Measurements from ENCODE around the gene MRPS5.

DNA sequence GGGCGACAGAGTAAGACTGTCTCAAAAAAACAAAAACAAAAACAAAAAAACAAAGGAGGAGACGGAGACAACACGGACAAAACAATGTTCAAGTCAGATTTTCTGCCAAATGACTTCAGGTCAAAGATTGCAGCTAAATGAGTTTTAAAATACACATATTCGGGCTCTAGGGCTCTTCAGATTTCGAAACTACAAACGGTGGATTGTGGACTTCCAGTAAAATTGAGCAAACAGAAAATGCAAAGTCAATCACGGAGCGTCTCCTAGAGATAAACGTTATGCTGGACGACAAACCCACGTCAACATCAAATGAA lies 558 bp downstream of the MRPS5 start:
- TF ChIP-seq, protein P1, sequence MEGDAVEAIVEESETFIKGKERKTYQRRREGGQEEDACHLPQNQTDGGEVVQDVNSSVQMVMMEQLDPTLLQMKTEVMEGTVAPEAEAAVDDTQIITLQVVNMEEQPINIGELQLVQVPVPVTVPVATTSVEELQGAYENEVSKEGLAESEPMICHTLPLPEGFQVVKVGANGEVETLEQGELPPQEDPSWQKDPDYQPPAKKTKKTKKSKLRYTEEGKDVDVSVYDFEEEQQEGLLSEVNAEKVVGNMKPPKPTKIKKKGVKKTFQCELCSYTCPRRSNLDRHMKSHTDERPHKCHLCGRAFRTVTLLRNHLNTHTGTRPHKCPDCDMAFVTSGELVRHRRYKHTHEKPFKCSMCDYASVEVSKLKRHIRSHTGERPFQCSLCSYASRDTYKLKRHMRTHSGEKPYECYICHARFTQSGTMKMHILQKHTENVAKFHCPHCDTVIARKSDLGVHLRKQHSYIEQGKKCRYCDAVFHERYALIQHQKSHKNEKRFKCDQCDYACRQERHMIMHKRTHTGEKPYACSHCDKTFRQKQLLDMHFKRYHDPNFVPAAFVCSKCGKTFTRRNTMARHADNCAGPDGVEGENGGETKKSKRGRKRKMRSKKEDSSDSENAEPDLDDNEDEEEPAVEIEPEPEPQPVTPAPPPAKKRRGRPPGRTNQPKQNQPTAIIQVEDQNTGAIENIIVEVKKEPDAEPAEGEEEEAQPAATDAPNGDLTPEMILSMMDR (IDR thresholded peaks at IDR 0.05; ENCODE audit: low read depth, low read length, missing input control): no peak
- TF ChIP-seq RAD21 (IDR thresholded peaks at IDR 0.05): no peak
- TF ChIP-seq EGR1 (IDR thresholded peaks at IDR 0.05; ENCODE audit: low read depth in 2 of 2): no peak
- TF ChIP-seq, protein P2, sequence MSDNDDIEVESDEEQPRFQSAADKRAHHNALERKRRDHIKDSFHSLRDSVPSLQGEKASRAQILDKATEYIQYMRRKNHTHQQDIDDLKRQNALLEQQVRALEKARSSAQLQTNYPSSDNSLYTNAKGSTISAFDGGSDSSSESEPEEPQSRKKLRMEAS (IDR thresholded peaks at IDR 0.05): peak; percentile 32
- TF ChIP-seq TAF1 (conservative IDR thresholded peaks at IDR 0.05): no peak
- TF ChIP-seq YY1 (IDR thresholded peaks at IDR 0.05): no peak
- TF ChIP-seq, protein P3, sequence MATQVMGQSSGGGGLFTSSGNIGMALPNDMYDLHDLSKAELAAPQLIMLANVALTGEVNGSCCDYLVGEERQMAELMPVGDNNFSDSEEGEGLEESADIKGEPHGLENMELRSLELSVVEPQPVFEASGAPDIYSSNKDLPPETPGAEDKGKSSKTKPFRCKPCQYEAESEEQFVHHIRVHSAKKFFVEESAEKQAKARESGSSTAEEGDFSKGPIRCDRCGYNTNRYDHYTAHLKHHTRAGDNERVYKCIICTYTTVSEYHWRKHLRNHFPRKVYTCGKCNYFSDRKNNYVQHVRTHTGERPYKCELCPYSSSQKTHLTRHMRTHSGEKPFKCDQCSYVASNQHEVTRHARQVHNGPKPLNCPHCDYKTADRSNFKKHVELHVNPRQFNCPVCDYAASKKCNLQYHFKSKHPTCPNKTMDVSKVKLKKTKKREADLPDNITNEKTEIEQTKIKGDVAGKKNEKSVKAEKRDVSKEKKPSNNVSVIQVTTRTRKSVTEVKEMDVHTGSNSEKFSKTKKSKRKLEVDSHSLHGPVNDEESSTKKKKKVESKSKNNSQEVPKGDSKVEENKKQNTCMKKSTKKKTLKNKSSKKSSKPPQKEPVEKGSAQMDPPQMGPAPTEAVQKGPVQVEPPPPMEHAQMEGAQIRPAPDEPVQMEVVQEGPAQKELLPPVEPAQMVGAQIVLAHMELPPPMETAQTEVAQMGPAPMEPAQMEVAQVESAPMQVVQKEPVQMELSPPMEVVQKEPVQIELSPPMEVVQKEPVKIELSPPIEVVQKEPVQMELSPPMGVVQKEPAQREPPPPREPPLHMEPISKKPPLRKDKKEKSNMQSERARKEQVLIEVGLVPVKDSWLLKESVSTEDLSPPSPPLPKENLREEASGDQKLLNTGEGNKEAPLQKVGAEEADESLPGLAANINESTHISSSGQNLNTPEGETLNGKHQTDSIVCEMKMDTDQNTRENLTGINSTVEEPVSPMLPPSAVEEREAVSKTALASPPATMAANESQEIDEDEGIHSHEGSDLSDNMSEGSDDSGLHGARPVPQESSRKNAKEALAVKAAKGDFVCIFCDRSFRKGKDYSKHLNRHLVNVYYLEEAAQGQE (IDR thresholded peaks at IDR 0.05): peak; percentile 55
- peak; percentile 7 to 51 for TF ChIP-seq RXRA (IDR thresholded peaks at IDR 0.05)
- TF ChIP-seq SP1 (IDR thresholded peaks at IDR 0.05): peak; percentile 23
- TF ChIP-seq, protein P4, sequence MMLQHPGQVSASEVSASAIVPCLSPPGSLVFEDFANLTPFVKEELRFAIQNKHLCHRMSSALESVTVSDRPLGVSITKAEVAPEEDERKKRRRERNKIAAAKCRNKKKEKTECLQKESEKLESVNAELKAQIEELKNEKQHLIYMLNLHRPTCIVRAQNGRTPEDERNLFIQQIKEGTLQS (IDR thresholded peaks at IDR 0.05): no peak
- no peak for TF ChIP-seq HNF4G (IDR thresholded peaks at IDR 0.05)
- no peak for TF ChIP-seq NR2F2 (IDR thresholded peaks at IDR 0.05)
- TF ChIP-seq JUND (IDR thresholded peaks at IDR 0.05): no peak
- TF ChIP-seq FOXA2 (IDR thresholded peaks at IDR 0.05): no peak
